ENCODE results near the gene SLC6A8.
"Not testable (repeated sequence)": the region's sequence is repeated elsewhere in the genome, so short reads cannot be mapped to it uniquely, and the experiment has no call there.

SLC6A8 gene

DNA sequence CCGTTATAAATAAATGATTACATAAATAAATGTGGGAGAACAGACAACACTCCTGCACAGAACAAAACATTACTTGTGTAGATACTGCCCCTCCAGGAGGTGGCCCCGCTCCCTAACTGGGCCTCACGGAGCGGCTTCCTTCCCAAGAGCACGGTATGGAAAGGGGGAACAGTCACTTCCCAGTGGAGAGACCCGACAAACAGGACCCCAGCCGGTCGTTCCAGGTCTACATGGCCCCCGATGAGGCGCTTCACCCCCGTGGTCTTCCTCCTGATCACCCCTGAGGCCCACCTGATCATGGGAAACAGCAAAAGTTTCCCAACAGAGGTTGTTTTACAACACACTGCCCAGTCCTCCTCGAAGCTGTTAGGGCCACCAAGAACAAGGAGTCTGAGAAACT, 6.6 kb upstream of the SLC6A8 start:
- H3K4me3 ChIP-seq (ENCODE audit: low read length), result no peak overlapping the region
- TF ChIP-seq, protein P1, sequence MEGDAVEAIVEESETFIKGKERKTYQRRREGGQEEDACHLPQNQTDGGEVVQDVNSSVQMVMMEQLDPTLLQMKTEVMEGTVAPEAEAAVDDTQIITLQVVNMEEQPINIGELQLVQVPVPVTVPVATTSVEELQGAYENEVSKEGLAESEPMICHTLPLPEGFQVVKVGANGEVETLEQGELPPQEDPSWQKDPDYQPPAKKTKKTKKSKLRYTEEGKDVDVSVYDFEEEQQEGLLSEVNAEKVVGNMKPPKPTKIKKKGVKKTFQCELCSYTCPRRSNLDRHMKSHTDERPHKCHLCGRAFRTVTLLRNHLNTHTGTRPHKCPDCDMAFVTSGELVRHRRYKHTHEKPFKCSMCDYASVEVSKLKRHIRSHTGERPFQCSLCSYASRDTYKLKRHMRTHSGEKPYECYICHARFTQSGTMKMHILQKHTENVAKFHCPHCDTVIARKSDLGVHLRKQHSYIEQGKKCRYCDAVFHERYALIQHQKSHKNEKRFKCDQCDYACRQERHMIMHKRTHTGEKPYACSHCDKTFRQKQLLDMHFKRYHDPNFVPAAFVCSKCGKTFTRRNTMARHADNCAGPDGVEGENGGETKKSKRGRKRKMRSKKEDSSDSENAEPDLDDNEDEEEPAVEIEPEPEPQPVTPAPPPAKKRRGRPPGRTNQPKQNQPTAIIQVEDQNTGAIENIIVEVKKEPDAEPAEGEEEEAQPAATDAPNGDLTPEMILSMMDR (conservative IDR thresholded peaks at IDR 0.05; ENCODE audit: low read length), result no peak
- DNase-seq (ENCODE audit: low read depth), result no peak

DNA sequence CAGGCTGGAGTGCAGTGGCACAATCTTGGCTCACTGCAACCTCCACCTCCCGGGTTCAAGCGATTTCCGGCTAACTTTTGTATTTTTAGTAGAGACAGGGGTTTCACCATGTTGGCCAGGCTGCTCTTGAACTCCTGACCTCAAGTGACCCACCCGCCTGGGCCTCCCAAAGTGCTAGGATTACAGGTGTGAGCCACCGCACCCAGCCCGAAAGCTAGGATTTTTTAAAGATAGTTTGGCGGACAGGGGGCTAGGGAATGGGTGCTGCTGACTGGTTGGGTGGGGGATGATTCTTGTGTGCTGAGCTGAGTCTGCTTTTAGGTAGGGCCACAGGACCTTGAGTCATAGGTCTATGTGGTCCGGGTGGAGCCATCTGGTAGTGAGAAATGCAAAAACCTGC, 4.2 kb upstream of the SLC6A8 start:
- DNase-seq (ENCODE audit: low read depth), result not testable (repeated sequence)

DNA sequence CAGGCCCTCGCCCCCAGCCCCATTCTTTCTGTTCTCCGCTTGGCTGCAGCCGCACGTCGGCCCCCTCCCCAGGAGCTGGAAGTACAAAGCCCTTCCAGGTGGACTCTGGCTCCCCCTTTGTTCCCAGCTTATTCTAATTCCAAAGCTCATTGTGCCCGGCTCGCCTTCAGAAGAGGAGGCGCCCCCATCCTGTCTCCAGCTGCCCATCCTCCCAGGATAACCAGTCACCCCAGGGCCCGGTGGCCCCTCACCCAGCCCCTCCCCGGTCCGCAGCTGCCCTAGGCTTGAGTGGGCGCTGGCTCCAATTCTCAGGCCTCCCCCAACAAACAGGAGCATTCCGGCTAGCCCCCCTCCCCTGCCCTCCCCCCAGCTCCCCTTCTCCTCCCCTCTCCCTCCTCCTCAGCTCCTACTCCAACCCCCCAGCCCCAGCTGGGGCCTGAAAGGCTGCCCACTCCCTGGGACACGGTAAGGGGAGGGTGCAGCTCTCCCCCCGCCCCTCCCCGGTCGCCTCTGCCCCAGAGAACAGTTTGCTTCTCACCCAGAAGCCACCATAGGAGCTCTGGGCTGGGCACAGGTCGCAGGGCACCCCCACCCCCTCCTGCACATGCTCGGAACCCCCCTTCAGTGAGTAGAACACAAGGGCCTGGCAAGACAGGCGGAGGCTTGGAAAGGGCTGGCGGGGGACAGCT, 3.1 kb upstream of the SLC6A8 start:
- no peak overlapping the region for H3K4me3 ChIP-seq (ENCODE audit: low read length)
- DNase-seq (ENCODE audit: low read depth), result no peak
- TF ChIP-seq, protein P1 (conservative IDR thresholded peaks at IDR 0.05; ENCODE audit: low read length), result no peak

More for the DNA sequence above, 4.2 kb upstream of the SLC6A8 start:
- H3K4me3 ChIP-seq (ENCODE audit: low read length), result not testable (repeated sequence)

DNA sequence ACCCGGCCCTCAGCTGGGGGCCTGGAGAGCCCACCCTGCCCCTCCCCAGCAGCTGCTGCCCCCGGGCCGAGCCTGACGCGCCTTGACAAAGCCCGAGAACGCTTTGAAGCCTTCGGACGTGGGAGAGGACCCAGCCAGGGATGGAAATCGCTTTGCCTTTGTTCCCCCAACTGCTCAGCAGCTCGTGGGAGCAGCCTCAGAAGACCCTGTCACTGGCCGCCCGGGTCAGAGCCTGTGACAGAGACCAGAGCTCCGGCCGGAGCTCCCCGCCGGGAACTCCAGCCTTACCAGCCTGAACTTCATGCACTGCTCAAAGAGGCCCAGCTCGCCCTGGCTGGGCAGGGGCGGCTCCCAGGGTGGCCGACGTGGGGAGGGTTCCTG, 2.6 kb upstream of the SLC6A8 start:
- no peak overlapping the region for H3K4me3 ChIP-seq (ENCODE audit: low read length)
- TF ChIP-seq, protein P1 (conservative IDR thresholded peaks at IDR 0.05; ENCODE audit: low read length), result no peak
- DNase-seq (ENCODE audit: low read depth), result no peak

DNA sequence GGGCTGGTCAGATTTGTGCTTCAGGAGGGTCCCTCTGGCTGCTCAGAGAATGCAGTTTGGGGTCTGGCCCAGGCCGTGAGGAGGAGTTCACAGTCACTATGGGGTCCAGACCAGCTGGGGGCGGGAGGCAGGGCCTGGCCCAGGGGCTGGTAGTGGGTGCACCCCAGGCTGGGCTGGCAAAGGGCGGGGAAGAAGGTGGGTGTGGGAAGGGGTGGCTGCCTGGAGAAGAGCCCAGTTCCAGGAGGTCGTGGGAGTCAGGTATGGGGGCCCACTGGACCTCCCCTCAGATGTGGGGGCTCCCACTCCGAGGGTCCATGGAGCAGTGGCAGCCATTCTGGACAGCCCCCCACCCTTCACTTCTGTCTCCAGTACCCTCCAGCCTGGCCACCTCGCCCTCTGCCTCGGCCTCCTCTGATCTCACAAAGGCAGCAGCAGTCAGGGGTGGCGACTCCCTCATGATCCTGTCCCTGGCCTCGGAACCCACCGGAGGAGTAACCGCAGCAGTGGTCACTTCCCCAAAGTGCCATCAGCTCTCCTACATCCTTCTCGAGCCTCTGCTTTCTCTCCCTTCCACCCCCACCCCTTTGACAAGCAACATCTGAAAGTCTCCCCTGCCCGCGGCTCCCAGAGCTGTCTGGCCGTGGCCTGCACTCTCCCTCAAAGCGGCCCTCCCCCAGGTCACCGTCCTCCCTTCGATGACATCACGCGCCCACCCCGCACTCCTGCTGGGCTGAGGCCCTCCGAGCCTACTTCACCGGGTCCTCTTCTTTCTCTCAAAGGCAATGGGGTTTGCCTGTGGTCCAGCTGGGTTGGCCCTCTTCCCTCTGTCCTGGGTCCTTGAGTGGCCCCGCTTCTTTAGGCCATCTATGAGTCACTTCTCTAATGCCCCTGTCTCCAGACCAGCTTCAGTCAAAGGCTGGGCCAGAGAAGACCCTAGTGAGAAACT, 1.7 kb upstream of the SLC6A8 start:
- TF ChIP-seq, protein P1 (conservative IDR thresholded peaks at IDR 0.05; ENCODE audit: low read length), result no peak
- H3K4me3 ChIP-seq (ENCODE audit: low read length), result no peak overlapping the region
- no peak for DNase-seq (ENCODE audit: low read depth)

DNA sequence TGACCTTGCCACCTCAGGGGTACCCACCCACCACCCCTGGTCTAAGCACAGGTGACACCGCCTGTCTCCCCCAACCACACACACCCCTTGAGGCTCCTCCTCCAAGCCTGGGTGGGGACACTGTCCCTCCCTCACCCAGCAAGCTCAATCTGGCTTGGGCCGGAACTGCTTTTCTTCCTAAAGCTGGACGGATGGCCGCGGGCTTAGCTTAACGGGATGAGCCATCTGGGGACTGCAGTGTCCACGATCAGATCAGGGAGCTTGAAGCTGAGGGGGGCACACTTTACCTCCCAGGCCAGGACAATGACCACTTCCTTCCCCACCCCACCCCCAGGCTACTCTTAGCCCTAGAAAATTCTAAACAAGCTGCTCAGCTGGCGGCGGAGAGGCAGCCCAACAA, 1.0 kb upstream of the SLC6A8 start:
- H3K4me3 ChIP-seq (ENCODE audit: low read length), result no peak overlapping the region

DNA sequence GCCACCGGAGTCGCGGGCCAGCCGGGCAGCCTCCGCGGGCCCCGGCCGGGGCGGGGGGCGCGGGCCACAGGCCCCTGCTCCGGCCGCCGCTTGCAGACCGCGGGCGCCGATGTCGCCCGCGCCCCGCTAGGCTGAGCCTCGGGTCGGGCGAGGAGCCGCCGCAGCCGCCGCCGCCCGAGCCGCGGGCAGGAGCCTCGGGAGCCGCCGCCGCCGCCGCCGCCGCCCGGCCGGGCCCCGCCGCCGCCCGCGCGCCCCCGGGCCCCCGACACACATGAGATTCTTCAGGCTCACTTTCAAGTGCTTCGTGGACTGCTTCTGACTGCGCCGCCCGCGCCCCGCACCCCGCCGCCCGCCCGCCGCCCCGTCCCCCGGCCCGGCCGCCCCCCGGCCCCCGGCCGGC, 345 bp downstream of the SLC6A8 start:
- TF ChIP-seq, protein P1 (conservative IDR thresholded peaks at IDR 0.05; ENCODE audit: low read length), result no peak
- H3K4me3 ChIP-seq (ENCODE audit: low read length), result no peak overlapping the region
- DNase-seq (ENCODE audit: low read depth), result no peak

More for the DNA sequence above, 1.0 kb upstream of the SLC6A8 start:
- TF ChIP-seq, protein P1 (conservative IDR thresholded peaks at IDR 0.05; ENCODE audit: low read length), result no peak
- DNase-seq (ENCODE audit: low read depth), result no peak

All from AG10803 (cell line).